T-helper 17 cell (primary cell): ENCODE data around the gene ZBED1. TPM values are rescaled to one million over a fixed set of nuclear protein-coding genes. Genes with fewer than 3 reads are reported as not detected.

ENCODE experiments used
- ATAC-seq: fragments of 150-1000 bp; cut with Tn5 transposase; 2 replicates; pipeline ENCODE4 v1.10.0; 2021; ENCODE audit warnings: mild to moderate bottlenecking, moderate library complexity
- DNase-seq, 3 donors: peaks; one replicate each; pipeline versions ENCODE4 v3.0.0 to v3.0.0-alpha.2; 2020 to 2021
- H3K9me3 ChIP-seq: one replicate; pipeline ENCODE4 v1.7.0; 2013; ENCODE audit warnings: low read length, mild to moderate bottlenecking; ENCODE audit not compliant: control insufficient read depth, poor library complexity, severe bottlenecking
- H3K27ac Mint-ChIP-seq: one replicate; pipeline ENCODE4 v1.8.0; 2022; ENCODE audit warnings: mild to moderate bottlenecking, moderate library complexity, mixed read lengths
- H3K27me3 Mint-ChIP-seq: one replicate; pipeline ENCODE4 v1.8.0; 2022; ENCODE audit warnings: mixed read lengths
- H3K36me3 Mint-ChIP-seq: one replicate; pipeline ENCODE4 v1.8.0; 2022; ENCODE audit warnings: low read depth, mixed read lengths
- H3K4me1 Mint-ChIP-seq: one replicate; pipeline ENCODE4 v1.8.0; 2022; ENCODE audit warnings: mild to moderate bottlenecking, mixed read lengths
- H3K4me3 Mint-ChIP-seq: one replicate; pipeline ENCODE4 v1.8.0; 2022; ENCODE audit warnings: mild to moderate bottlenecking, moderate library complexity, mixed read lengths
- total RNA-seq, 4 donors: library from RNA in 2 of 4; stranded (reverse) in 2 of 4; gene quantifications; one replicate each; pipeline ENCODE4 v1.2.3 and lab custom pipeline; 2022 to 2026

Gene ZBED1
- total RNA-seq, 2 donors from 2014 or later: 19.8 to 19.9 TPM

- peak; percentile 57 for ATAC-seq
- no peaks in the 10 kb centered on the region for H3K36me3 Mint-ChIP-seq
- no peaks in the 10 kb centered on the region for H3K9me3 ChIP-seq
- no peaks in the 10 kb centered on the region for H3K27me3 Mint-ChIP-seq
- H3K27ac Mint-ChIP-seq: peak overlapping the region; percentile 70
- H3K4me1 Mint-ChIP-seq: peaks cover 19% of the 10 kb centered on the region
- DNase-seq: peak in 1 of 3 donors; percentile 27
- peak overlapping the region; percentile 83 for H3K4me3 Mint-ChIP-seq
These were observed 529 bp downstream of the ZBED1 start for GRCh38 chrX:2500091-2500802.

- DNase-seq (no peak), ATAC-seq (no peak)
- H3K27ac Mint-ChIP-seq: peak overlapping the region; percentile 70
- peak overlapping the region; percentile 83 for H3K4me3 Mint-ChIP-seq
- H3K27me3 Mint-ChIP-seq: no peaks in the 10 kb centered on the region
- H3K4me1 Mint-ChIP-seq: peaks cover 19% of the 10 kb centered on the region
- no peaks in the 10 kb centered on the region for H3K36me3 Mint-ChIP-seq
- no peaks in the 10 kb centered on the region for H3K9me3 ChIP-seq
These were observed 1.3 kb downstream of the ZBED1 start for GRCh38 chrX:2499507-2499906.

- no peaks in the 10 kb centered on the region for H3K36me3 Mint-ChIP-seq
- peak overlapping the region; percentile 70 for H3K27ac Mint-ChIP-seq
- peak overlapping the region; percentile 83 for H3K4me3 Mint-ChIP-seq
- H3K4me1 Mint-ChIP-seq: peaks cover 19% of the 10 kb centered on the region
- H3K27me3 Mint-ChIP-seq: no peaks in the 10 kb centered on the region
- DNase-seq (no peak), ATAC-seq (no peak)
- H3K9me3 ChIP-seq: no peaks in the 10 kb centered on the region
These were observed 1.9 kb downstream of the ZBED1 start for GRCh38 chrX:2498781-2499302.

GRCh38 chrX:2497961-2498780 lies 2.6 kb downstream of the ZBED1 start:
- Mint-ChIP-seq H3K27me3 (no peaks in the 10 kb centered on the region), H3K4me3 (no peak overlapping the region), H3K36me3 (no peaks in the 10 kb centered on the region), H3K4me1 (peaks cover 17% of the 10 kb centered on the region), H3K27ac (peak overlapping the region; percentile 16)
- no peaks in the 10 kb centered on the region for H3K9me3 ChIP-seq
- DNase-seq (no peak), ATAC-seq (no peak)

GRCh38 chrX:2495595-2495994 lies 5.2 kb downstream of the ZBED1 start:
- no peak overlapping the region for H3K4me3 Mint-ChIP-seq

GRCh38 chrX:2492531-2493218 lies 8.1 kb downstream of the ZBED1 start:
- Mint-ChIP-seq H3K4me1 (peaks cover 4% of the 10 kb centered on the region), H3K4me3 (no peak overlapping the region), H3K27ac (no peak overlapping the region), H3K36me3 (peaks cover 3% of the 10 kb centered on the region), H3K27me3 (no peaks in the 10 kb centered on the region)
- H3K9me3 ChIP-seq: no peaks in the 10 kb centered on the region
- ATAC-seq (no peak), DNase-seq (no peak)

More at GRCh38 chrX:2495595-2495994, 5.2 kb downstream of the ZBED1 start:
- H3K4me1 Mint-ChIP-seq: peaks cover 17% of the 10 kb centered on the region
- ATAC-seq: no peak
- H3K36me3 Mint-ChIP-seq: no peaks in the 10 kb centered on the region
- no peaks in the 10 kb centered on the region for H3K9me3 ChIP-seq
- DNase-seq: no peak
- H3K27ac Mint-ChIP-seq: no peak overlapping the region
- no peaks in the 10 kb centered on the region for H3K27me3 Mint-ChIP-seq

- no peaks in the 10 kb centered on the region for H3K27me3 Mint-ChIP-seq
- peaks cover 3% of the 10 kb centered on the region for H3K36me3 Mint-ChIP-seq
- H3K27ac Mint-ChIP-seq: peak overlapping the region; percentile 19
- no peak overlapping the region for H3K4me3 Mint-ChIP-seq
- ATAC-seq: no peak
- H3K4me1 Mint-ChIP-seq: peaks cover 4% of the 10 kb centered on the region
- no peak for DNase-seq
- H3K9me3 ChIP-seq: no peaks in the 10 kb centered on the region
These were observed 10.1 kb downstream of the ZBED1 start for GRCh38 chrX:2490634-2491033.

GRCh38 chrX:2489446-2490445 lies 11.0 kb downstream of the ZBED1 start:
- Mint-ChIP-seq H3K4me1 (peaks cover 4% of the 10 kb centered on the region), H3K27ac (peak overlapping the region; percentile 19), H3K27me3 (no peaks in the 10 kb centered on the region), H3K36me3 (peaks cover 3% of the 10 kb centered on the region), H3K4me3 (no peak overlapping the region)
- no peak for DNase-seq
- H3K9me3 ChIP-seq: no peaks in the 10 kb centered on the region
- ATAC-seq: no peak

GRCh38 chrX:2488621-2489285 lies 12.0 kb downstream of the ZBED1 start:
- Mint-ChIP-seq H3K36me3 (peaks cover 3% of the 10 kb centered on the region), H3K4me1 (peaks cover 4% of the 10 kb centered on the region), H3K4me3 (no peak overlapping the region), H3K27ac (no peak overlapping the region), H3K27me3 (no peaks in the 10 kb centered on the region)
- H3K9me3 ChIP-seq: no peaks in the 10 kb centered on the region
- ATAC-seq (no peak), DNase-seq (no peak)

GRCh38 chrX:2487366-2487765 lies 13.4 kb downstream of the ZBED1 start:
- H3K4me1 Mint-ChIP-seq: peaks cover 5% of the 10 kb centered on the region
- H3K36me3 Mint-ChIP-seq: peaks cover 3% of the 10 kb centered on the region
- ATAC-seq: no peak
- no peak overlapping the region for H3K27ac Mint-ChIP-seq
- H3K27me3 Mint-ChIP-seq: no peaks in the 10 kb centered on the region
- no peak for DNase-seq
- no peaks in the 10 kb centered on the region for H3K9me3 ChIP-seq
- H3K4me3 Mint-ChIP-seq: no peak overlapping the region

- no peaks in the 10 kb centered on the region for H3K9me3 ChIP-seq
- H3K4me3 Mint-ChIP-seq: no peak overlapping the region
- ATAC-seq: no peak
- no peak for DNase-seq
- H3K27me3 Mint-ChIP-seq: no peaks in the 10 kb centered on the region
- no peak overlapping the region for H3K27ac Mint-ChIP-seq
- H3K36me3 Mint-ChIP-seq: peaks cover 3% of the 10 kb centered on the region
- H3K4me1 Mint-ChIP-seq: peaks cover 3% of the 10 kb centered on the region
These were observed 14.2 kb downstream of the ZBED1 start for GRCh38 chrX:2486476-2487133.
